ENCODE measurements around the gene NXPH4. TPM values are rescaled to one million over a fixed set of nuclear protein-coding genes. Genes with fewer than 3 reads are reported as not detected.

The NXPH4 gene
- total and polyA plus RNA-seq, 10 of the 15 experiments (the other 5 are each of a cell fraction or from before 2014, with no cell fraction given) = 0.03 to 0.26 TPM; not detected in 8

DNA sequence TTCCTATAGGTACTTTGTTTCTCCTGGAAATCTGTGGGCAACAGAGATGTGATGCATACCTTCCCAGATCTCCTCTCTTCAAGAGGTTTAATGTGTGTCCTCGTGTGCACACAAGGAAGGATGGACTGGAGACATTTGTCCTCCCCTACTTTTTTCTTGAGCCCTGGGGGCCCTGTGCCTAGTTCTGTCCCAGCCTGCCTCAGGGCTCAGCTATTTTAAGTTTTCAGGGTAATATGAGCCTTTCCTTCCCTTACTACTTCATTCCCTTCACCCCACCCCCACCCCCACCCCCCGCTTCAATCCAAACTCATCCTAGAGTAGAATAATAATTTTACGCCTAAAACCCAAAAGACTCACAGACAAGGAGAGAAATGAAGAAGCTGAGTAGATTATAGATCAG is 33.9 kb downstream of the NXPH4 start:
- ATAC-seq = no peak
- H3K4me3 ChIP-seq = no peak overlapping the region
- H2AFZ ChIP-seq (ENCODE audit: control insufficient read depth, low read depth, low read length) = no peak overlapping the region
- H3K27ac ChIP-seq (ENCODE audit: control insufficient read depth, insufficient read depth) = no peak overlapping the region
- H3K79me2 ChIP-seq (ENCODE audit: control insufficient read depth, insufficient read depth, low read length) = no peaks in the 10 kb centered on the region
- H3K27me3 ChIP-seq (replicated peaks in 1 of 2; ENCODE audit: control insufficient read depth in 2 of 2, insufficient read depth in 2 of 2, low read length in 1 of 2) = no peaks in the 10 kb centered on the region
- CTCF ChIA-PET = interaction anchor here (0.6 to 4.1 kb wide), 12 partner anchors 8 to 208 kb away, joined by 3 to 30 read pairs (median 7); partner anchors contain the start of gene INHBE
- no peak overlapping the region for H3K4me2 ChIP-seq (ENCODE audit: control insufficient read depth, insufficient read depth)
- no peaks in the 10 kb centered on the region for H3K9me3 ChIP-seq (replicated peaks; ENCODE audit: control insufficient read depth, insufficient read depth, low read length)
- H3K9ac ChIP-seq (ENCODE audit: control insufficient read depth, insufficient read depth, low read length) = no peak overlapping the region
- H3K36me3 ChIP-seq (ENCODE audit: control insufficient read depth in 2 of 2, insufficient read depth in 2 of 2, low read length in 1 of 2) = no peaks in the 10 kb centered on the region
- TF ChIP-seq ATF2 (IDR thresholded peaks at IDR 0.05; ENCODE audit: low read length) (no peak), E2F4 (IDR thresholded peaks at IDR 0.05; ENCODE audit: low read depth, low read length) (no peak), YBX1 (IDR thresholded peaks at IDR 0.05) (no peak), TAF1 (IDR thresholded peaks at IDR 0.05; ENCODE audit: borderline replicate concordance, low read depth, low read length) (no peak), SMARCA5 (IDR thresholded peaks at IDR 0.05) (no peak), HDAC2 (IDR thresholded peaks at IDR 0.05) (no peak), MXI1 (IDR thresholded peaks at IDR 0.05; ENCODE audit: low read depth, low read length) (no peak), SUZ12 (IDR thresholded peaks at IDR 0.05; ENCODE audit: unreplicated experiment) (no peak), BCL3 (IDR thresholded peaks at IDR 0.05; ENCODE audit: borderline replicate concordance, insufficient read depth, low read depth, low read length, poor library complexity, severe bottlenecking) (no peak)
- TF ChIP-seq, protein P1, sequence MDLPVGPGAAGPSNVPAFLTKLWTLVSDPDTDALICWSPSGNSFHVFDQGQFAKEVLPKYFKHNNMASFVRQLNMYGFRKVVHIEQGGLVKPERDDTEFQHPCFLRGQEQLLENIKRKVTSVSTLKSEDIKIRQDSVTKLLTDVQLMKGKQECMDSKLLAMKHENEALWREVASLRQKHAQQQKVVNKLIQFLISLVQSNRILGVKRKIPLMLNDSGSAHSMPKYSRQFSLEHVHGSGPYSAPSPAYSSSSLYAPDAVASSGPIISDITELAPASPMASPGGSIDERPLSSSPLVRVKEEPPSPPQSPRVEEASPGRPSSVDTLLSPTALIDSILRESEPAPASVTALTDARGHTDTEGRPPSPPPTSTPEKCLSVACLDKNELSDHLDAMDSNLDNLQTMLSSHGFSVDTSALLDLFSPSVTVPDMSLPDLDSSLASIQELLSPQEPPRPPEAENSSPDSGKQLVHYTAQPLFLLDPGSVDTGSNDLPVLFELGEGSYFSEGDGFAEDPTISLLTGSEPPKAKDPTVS (IDR thresholded peaks at IDR 0.05; ENCODE audit: low read depth, low read length) = no peak
- no peaks in the 10 kb centered on the region for H3K4me1 ChIP-seq (ENCODE audit: control insufficient read depth, insufficient read depth, low read length)
- BruUV-seq (replicated peaks) = no TSS peak
- RAD21 ChIA-PET (ENCODE audit: unreplicated experiment) = interaction anchor here (14.4 kb wide), 1 partner anchor 203 kb away, joined by 85 read pairs; the partner anchor contains the start of gene INHBE
- SMC1A ChIA-PET (ENCODE audit: uncharacterized antibody, unreplicated experiment) = interaction anchor here (1.1 to 1.3 kb wide), 3 partner anchors 11 to 208 kb away, joined by 3 to 5 read pairs (median 3); no protein-coding TSS in a partner anchor
- DNase-seq (ENCODE audit: low read depth, low spot score) = no peak
- in situ Hi-C loops (cut with MboI) = no loop called here
- WGBS (ENCODE audit: insufficient coverage, insufficient replicate concordance, low lambda C conversion rate, missing lambda C conversion rate) = 97% methylated on average over 3 of the region's 3 CpGs
- H4K20me1 ChIP-seq (ENCODE audit: control insufficient read depth, insufficient read depth) = no peaks in the 10 kb centered on the region
- FAIRE-seq = no peak
- POLR2A ChIA-PET = interaction anchor here (0.6 to 1.3 kb wide), 2 partner anchors 21 to 1424 kb away, joined by 3 to 4 read pairs; partner anchors contain the start of gene SHMT2
- intact Hi-C loops (cut with micrococcal nuclease; ENCODE audit: unreplicated experiment) = no loop called here
